GM23248 (cell line): ENCODE measurements around the gene NAALADL2.

Experiments used
- EZH2 ChIP-seq: fragments of 200-600 bp; sonication (generic); IDR thresholded peaks from 2 replicates; pipeline ENCODE4 v1.6.1; 2018; ENCODE audit warnings: antibody characterized with exemption, mild to moderate bottlenecking; ENCODE audit not compliant: insufficient read depth, poor library complexity, severe bottlenecking
- EZH2phosphoT487 ChIP-seq: fragments of 200-600 bp; sonication (generic); IDR thresholded peaks from 2 replicates; pipeline ENCODE4 v1.6.1; 2018; ENCODE audit warnings: antibody characterized with exemption, moderate library complexity, mild to moderate bottlenecking, low read depth; ENCODE audit not compliant: insufficient read depth

DNA sequence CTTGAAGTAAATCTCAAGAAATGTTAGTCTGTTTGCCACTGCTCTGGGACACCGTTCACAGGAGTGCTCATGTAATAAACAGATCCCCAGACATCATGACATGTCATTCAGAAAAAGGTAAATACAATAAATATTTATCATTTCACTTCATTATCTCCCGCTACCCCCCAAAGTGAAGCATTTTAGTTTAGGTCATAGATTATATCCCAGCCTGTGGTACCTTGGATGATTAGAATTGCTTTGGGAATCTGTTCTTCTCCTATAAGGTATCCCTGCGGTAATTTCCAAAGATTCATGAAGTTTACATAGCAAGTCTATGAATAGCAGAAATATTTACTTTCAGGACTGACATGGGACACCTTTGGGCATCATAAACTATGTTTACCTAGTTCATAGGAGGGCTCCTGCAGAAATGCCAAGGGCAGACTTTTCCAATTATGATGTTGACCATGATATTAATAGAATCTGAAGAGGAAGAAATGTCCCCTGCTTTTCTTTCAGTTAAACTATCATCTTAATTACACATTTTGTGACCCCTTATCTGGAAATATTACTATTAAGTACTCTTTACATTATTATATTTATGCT, 268.0 kb downstream of the NAALADL2 start:
- TF ChIP-seq EZH2phosphoT487 (no peak), EZH2 (no peak)
